Measurements from ENCODE around the gene CNGA3.
"Not testable (repeated sequence)": the region's sequence is repeated elsewhere in the genome, so short reads cannot be mapped to it uniquely, and the experiment has no call there.

CNGA3 gene

GRCh38 chr2:98346311-98347236 is at the start of gene CNGA3:
Gene CNGA3 (plus strand): TSS chr2:98346456. CDS start chr2:98369976, 23,520 bp downstream.
- no peak for DNase-seq (ENCODE audit: low spot score)

GRCh38 chr2:98297817-98298682 is 48.2 kb upstream of the CNGA3 start:
- DNase-seq (ENCODE audit: low spot score) = no peak

DNA sequence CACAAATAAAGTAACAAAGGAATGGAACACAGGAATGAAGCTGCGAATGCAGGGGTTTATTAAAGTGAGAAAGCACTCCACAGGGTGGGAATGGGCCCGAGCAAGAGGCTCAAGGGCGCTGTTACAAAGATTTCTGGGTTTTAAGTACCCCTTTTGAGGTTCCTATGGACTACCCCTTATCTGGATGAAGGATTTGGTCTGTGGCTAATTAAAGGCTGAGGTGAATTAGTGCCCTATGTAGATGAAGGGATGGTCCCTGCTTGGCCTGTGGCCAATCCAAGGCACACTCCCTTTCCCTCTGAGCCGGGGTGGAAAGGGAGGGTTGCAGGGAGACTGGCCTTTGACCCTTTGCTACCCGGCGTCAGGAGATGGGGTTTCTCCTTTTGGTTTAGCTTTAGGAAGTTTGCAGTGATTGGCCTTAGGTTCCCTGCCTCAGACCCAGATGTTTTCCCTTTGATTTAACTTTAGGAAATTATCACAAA is 47.5 kb upstream of the CNGA3 start:
- no peak for DNase-seq (ENCODE audit: low spot score)

GRCh38 chr2:98299211-98299905 is 46.9 kb upstream of the CNGA3 start:
- DNase-seq (ENCODE audit: low spot score) = no peak

DNA sequence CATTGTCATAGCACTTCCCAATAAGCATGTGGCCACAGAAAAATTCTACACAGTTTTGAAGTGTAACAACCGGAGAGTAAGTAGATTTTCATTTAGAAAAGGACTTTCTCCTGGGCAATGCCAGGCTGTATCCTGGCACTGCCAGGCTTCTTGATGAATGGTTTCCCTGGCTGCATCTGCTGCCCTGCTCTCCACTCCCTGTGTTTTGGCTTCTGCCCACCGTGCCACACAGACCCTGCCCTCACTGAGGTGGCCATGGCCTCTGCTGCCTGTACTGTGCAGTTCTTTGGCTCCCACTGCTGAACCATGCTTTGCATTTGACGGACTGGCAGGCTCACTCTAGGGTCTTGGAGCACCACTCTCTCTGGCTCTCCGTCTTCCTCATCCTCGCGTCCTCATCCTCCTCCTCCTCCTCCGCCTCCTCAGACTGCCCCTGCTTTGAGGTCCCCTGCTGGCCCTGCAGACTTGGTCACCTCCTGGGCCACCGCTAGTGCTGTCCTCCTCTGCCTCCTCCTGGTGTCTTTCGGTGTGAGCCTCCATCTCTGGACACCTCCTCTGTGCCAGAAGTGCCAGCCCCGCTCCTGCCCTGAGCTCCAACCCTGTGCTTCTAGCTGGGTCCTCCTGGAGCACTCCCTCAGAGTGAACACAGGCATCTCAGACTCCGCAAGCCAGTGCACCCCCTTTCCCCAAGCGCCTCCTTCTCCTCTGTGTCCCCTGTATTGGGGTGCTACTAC is 45.9 kb upstream of the CNGA3 start:
- no peak for DNase-seq (ENCODE audit: low spot score)

- DNase-seq (ENCODE audit: low spot score) = no peak
Measured at GRCh38 chr2:98301469-98301868, 44.8 kb upstream of the CNGA3 start.

DNA sequence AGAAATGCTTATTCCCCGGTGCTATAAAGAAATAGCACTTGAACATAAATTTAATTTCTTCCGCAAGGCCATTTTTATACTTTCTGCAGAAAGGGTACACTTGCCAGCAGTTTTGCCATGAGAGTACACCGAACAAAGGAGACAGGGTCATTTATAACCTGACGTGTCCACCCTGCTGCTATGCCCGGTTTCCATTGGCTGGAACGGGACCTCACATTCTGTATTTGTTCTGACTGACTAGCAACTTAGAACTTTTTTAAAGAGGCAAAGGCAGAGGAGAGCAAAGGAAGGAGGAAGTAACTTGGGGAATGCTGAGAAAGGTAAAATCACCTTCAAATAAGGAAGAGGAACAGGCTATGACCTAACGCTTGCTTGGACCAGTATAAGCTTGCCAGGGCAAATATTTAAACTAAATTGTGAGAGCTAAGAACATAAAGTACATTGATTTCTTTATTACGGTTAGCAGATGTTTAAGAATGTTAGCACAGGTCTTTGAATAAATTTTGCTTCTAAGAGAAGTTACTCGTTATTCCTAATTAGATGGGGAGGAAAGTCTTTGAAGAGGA is 39.0 kb upstream of the CNGA3 start:
- DNase-seq (ENCODE audit: low spot score) = not testable (repeated sequence)

DNA sequence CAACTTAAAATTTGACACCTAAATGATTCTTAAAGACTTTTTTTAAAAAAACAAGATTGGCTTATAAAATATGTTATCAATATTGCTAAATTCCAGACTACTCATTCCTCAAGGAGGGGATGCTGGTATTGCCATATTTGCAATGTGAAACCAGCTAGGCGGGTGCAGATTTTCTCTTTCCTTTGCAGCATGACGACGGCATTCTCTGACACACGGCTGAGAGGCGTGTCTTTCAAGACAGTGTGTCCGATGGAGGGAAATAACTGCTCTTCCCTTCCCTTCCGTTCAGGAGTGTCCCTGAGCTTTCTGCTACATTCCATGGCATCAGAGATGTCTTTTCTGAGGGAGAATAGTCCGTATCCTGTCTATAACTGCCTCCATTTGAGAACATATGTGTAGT is 38.2 kb upstream of the CNGA3 start:
- no peak for DNase-seq (ENCODE audit: low spot score)

- DNase-seq (ENCODE audit: low spot score) = no peak
Measured at GRCh38 chr2:98308532-98308931, 37.7 kb upstream of the CNGA3 start.

- DNase-seq (ENCODE audit: low spot score) = no peak
Measured at GRCh38 chr2:98309580-98309979, 36.7 kb upstream of the CNGA3 start.

DNA sequence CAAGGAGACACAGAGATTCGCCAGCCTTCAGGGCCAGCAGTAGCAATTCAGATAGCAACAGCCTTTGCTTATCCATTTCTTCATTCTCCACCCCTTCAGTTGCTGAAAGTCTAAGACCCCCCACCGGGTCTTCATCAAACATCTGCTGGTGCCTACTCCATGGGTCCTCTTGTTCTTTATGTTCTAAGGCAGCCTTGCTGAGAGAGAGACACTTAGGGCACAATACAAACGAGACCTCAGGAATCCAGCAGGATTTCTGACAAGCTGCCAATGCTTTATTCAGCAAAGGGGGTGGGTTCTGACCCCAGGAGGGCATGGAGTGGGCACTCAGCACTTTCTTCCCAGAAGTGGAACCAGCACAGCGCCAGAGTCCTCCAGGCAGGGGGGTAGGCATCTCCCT is 36.2 kb upstream of the CNGA3 start:
- DNase-seq (ENCODE audit: low spot score) = no peak

GRCh38 chr2:98311090-98311489 is 35.2 kb upstream of the CNGA3 start:
- no peak for DNase-seq (ENCODE audit: low spot score)

DNA sequence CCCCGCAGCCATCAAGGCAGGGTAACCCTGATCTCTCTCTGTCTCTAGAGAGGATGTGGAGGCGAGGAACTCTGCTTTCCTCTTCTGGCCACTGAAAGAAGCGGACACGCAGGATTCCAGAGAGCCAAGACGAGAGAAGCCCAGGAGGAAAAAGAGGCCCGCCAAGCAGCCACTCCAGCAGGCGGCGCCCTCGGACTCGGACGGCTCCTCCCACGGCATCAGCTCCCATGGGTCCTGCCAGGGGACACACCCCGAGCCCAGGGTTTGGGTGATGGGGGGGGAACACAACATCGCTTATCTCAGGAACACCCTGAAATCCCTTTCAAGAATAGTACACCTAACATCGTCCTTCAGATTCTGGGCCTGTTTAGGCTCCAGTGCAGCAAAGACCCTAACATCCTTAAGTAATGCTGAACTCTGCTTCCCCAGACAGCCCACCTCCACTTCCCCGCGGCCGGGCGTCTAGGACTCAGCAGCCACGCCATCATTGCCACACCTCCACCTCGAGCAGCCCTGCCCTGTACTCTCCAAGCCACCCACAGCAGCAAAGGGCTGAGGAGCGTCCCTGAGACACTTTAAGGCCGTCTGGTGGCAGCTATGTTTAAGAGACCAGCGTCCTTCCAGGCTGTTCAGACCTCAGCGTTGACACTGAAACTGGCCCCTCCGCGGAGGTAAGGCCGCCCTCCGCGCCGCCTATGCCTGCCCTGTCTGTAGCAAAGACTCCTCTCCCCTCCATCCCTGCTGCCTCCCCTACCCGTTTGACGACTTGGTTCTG is 34.3 kb upstream of the CNGA3 start:
- no peak for DNase-seq (ENCODE audit: low spot score)

- no peak for DNase-seq (ENCODE audit: low spot score)
Measured at GRCh38 chr2:98313492-98314250, 32.6 kb upstream of the CNGA3 start.

DNA sequence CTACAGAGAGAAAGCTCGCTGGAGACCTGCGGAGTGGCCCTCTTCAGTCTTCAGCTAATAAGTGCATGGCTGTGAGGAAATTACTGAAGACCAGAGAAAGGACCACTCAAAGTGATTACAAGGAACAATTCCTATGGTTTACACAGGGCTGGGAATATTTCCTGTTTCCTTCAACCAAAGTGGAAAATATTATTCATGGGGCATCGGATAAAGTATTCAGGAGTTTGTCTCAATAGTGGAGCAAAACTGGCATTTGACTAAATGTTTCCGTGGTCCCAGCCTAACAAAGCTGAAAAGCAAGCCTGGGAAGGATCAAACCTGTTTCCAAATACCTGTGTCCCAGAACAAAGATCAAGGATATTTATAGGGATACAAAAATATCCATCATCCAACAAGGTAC is 32.0 kb upstream of the CNGA3 start:
- no peak for DNase-seq (ENCODE audit: low spot score)

DNA sequence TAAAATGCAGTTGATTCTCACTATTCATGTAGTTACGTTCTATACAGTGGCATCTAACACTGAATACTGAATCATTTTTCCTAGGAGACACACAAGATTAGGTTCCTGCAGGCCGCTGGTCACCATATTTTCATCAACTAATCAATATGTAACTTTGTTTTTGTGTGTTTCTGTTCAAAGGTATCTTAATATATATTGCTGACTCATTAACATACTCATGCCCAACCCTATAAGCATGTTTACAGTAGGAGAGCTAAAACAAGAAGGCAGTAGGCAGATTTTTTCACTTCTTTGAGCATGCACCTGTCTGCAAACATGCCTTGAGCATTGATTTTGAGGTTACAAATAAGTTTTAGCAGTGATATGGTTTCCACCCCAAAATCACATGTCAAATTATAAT is 30.3 kb upstream of the CNGA3 start:
- DNase-seq (ENCODE audit: low spot score) = no peak

DNA sequence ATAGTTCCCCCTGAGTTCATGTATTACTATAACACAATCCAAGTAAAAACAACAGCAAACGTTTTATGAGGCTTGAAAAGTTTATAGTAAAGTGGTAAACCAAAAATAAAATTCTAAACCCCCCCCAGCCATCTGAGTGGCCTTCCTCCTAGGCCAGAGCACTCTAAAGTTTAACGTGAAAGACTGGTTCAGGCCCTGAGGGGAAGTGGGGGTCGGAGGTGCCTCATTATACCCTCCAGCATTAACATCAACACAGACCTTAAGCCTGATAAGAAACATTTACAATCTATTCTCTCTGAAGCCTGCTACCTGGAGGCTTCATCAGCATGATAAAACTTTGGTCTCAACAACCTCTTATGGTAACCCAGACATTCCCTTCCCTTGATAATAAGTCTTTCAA is 29.0 kb upstream of the CNGA3 start:
- DNase-seq (ENCODE audit: low spot score) = no peak

DNA sequence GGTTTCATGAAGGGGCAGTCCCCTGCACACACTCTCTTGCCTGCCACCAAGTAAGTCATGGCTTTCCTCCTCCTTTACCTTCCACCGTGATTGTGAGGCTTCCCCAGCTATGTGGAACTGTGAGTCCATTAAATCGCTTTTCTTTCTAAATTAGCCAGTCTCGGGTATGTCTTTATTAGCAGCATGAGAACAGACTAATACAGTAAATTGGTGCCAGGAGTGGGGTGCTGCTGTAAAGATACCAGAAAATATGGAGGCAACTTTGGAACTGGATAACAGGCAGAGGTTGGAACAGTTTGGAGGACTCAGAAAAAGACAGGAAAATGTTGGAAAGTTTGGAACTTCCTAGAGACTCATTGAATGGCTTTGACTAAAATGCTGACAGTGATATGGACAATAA is 26.1 kb upstream of the CNGA3 start:
- DNase-seq (ENCODE audit: low spot score) = not testable (repeated sequence)

GRCh38 chr2:98324181-98324580 is 22.1 kb upstream of the CNGA3 start:
- DNase-seq (ENCODE audit: low spot score) = no peak

GRCh38 chr2:98327776-98328175 is 18.5 kb upstream of the CNGA3 start:
- DNase-seq (ENCODE audit: low spot score) = no peak

Measured in CD4-positive, alpha-beta T cell treated with Interleukin-6 at 100 ng/mL for 8 hours (primary cell).